Stimulated activated CD8-positive, alpha-beta memory T cell treated with anti-CD3 and anti-CD28 coated beads, Interleukin-7, amount 100 ng/mL, for 1 hour (primary cell): ENCODE results near the gene TMEM219.
A peak's percentile ranks its signal among the peaks of the same experiment; 100 is the strongest.
"Not testable (repeated sequence)": the region's sequence is repeated elsewhere in the genome, so short reads cannot be mapped to it uniquely, and the experiment has no call there.

Experiments used
- DNase-seq, 2 donors: peaks; one replicate each; pipeline ENCODE4 v3.0.0-alpha.2; 2020; ENCODE audit warnings: low read depth in 2 of 2

The TMEM219 gene

GRCh38 chr16:29951625-29952365 lies 10.1 kb upstream of the TMEM219 start:
- DNase-seq: no peak

GRCh38 chr16:29958756-29959155 lies 3.1 kb upstream of the TMEM219 start:
- DNase-seq: no peak

DNA sequence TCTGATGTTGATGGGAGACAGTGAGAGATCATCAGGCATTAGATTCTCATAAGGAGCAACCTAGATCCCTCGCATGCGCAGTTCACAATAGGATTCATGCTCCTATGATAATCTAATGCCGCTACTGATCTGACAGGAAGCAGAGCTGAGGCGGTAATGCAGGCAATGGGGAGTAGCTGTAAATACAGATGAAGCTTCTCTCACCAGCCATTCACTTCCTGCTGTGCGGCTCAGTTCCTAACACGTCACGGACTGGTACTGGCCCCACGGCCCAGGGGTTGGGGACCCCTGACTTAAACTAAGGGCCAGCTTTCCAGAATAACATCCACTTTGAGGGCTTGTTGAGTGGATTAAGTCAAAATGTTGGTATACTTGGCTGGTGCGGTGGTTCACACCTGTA lies 2.6 kb upstream of the TMEM219 start:
- no peak for DNase-seq

GRCh38 chr16:29959821-29960220 lies 2.1 kb upstream of the TMEM219 start:
- DNase-seq: not testable (repeated sequence)

DNA sequence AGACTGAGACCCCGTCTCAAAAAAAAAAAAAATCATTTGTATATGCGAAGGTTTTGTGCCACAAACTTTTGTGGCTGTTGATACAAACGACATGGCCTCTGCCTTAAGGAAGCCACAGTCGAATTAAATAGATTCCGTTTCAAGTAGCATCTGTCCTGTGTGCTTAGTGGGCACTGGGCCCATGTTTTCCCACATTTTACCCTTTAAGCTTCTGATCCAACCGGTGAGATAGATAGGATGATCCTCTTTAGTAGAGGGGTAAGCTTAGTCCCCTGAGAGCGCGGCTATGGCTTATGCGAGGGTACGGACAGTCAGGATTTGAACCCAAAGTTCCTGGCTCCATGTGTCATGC lies 776 bp upstream of the TMEM219 start:
- no peak for DNase-seq

- no peak for DNase-seq
These were observed 590 bp downstream of the TMEM219 start for GRCh38 chr16:29962344-29962994.

GRCh38 chr16:29963021-29963743 lies 1.3 kb downstream of the TMEM219 start:
- DNase-seq: no peak

GRCh38 chr16:29968205-29968604 lies 6.3 kb downstream of the TMEM219 start:
- no peak for DNase-seq

GRCh38 chr16:29971304-29971703 lies 9.4 kb downstream of the TMEM219 start:
- no peak for DNase-seq

- no peak for DNase-seq
These were observed 10.6 kb downstream of the TMEM219 start for GRCh38 chr16:29972500-29972899.

GRCh38 chr16:29972992-29973383 lies 11.1 kb downstream of the TMEM219 start:
- no peak for DNase-seq

GRCh38 chr16:29973384-29974246 lies 11.7 kb downstream of the TMEM219 start, which contains the start of gene TAOK2:
Gene TAOK2, plus strand, starts transcription at chr16:29973868. Its CDS starts 3,905 bp downstream, at chr16:29977773.
- DNase-seq: peak; percentile 81 to 87

GRCh38 chr16:29974291-29975133 lies 12.6 kb downstream of the TMEM219 start:
- DNase-seq: no peak

DNA sequence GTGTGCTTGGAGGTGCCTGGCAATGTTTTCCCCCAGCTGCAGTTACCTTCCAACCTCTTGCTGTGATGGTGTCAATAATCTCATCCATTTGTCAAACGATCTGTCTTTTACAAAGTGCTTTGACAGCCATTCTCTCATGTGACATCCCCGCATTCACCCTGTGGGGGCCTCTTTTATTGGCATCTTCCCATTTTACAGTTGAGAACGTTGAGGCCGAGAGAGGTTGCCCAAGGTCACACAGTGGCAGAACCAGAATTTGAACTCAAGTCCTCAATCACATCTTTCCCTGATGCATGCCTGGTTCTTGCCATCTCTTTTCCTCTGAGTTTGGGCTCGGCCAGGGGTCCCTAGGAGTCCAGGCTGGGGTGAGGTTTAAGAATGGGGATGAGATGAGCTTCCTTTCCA lies 13.3 kb downstream of the TMEM219 start:
- DNase-seq: no peak

GRCh38 chr16:29975811-29976511 lies 14.1 kb downstream of the TMEM219 start:
- no peak for DNase-seq

DNA sequence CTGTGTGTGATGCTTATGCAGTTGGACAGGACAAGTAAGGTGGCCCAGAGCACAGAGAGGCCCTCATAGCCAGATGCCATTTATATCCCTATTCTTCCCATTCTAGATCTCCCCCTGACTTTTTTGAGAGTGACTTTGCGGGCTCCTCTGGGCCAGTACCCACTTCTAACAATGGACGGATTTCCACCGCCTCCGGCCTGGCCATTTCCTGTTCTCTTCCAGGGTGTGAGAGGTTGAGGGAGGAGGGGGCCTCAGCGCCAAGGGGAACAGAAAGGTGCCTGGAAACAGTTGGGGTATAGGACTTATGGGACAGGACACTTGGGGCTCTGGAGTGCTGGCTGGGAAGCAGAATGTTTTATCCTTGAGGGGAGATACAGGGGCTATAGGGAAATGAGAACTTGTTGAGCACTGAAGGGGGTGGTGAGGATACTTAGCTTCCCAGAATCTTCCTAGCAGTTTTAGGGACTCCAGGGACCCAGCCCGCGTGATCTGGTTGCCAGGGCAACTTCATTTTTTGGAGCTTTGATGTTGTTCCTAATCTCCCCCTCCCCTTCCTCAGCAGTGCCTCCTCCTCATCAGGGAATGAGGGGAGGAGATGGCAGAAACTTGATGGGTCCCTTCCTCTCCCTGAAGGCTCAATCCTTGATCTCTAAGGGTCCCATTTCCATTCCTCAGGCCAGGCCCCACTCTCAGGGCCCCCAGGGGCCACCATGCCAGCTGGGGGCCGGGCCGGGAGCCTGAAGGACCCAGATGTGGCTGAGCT lies 15.4 kb downstream of the TMEM219 start:
- DNase-seq: no peak

- no peak for DNase-seq
These were observed 16.2 kb downstream of the TMEM219 start for GRCh38 chr16:29978081-29978480.

GRCh38 chr16:29978564-29979270 lies 16.8 kb downstream of the TMEM219 start:
- no peak for DNase-seq
